ENCODE data around the gene HS3ST4.

Gene HS3ST4

GRCh38 chr16:25707553-25707952 is 15.8 kb downstream of the HS3ST4 start:
- TF ChIP-seq CTCF (conservative IDR thresholded peaks at IDR 0.05; ENCODE audit: low read depth): no peak
- POLR2A ChIA-PET (ENCODE audit: low non-redundant PET): no interaction called here
- DNase-seq (ENCODE audit: low spot score): no peak

GRCh38 chr16:25707982-25708583 is 16.3 kb downstream of the HS3ST4 start:
- DNase-seq (ENCODE audit: low spot score): no peak

More at GRCh38 chr16:25707553-25707952, 15.8 kb downstream of the HS3ST4 start:
- H3K27ac ChIP-seq: no peak overlapping the region
- CTCF ChIA-PET: no interaction called here

GRCh38 chr16:25709213-25709612 is 17.5 kb downstream of the HS3ST4 start:
- CTCF ChIA-PET: no interaction called here
- no peak for DNase-seq (ENCODE audit: low spot score)
- no peak for TF ChIP-seq CTCF (conservative IDR thresholded peaks at IDR 0.05; ENCODE audit: low read depth)
- POLR2A ChIA-PET (ENCODE audit: low non-redundant PET): no interaction called here
- no peak overlapping the region for H3K27ac ChIP-seq

More at GRCh38 chr16:25707982-25708583, 16.3 kb downstream of the HS3ST4 start:
- POLR2A ChIA-PET (ENCODE audit: low non-redundant PET): no interaction called here
- CTCF ChIA-PET: interaction anchor here (0.6 kb wide), 1 partner anchor 431 kb away, joined by 4 read pairs; no protein-coding TSS in a partner anchor
- TF ChIP-seq CTCF (conservative IDR thresholded peaks at IDR 0.05; ENCODE audit: low read depth): 0 out of 2 replicates have a peak, but pooled peaks have one; percentile 12
- H3K27ac ChIP-seq: no peak overlapping the region

- CTCF ChIA-PET: interaction anchor here (0.8 kb wide), 1 partner anchor 26 kb away, joined by 3 read pairs; no protein-coding TSS in a partner anchor
Measured at GRCh38 chr16:25713785-25714570, 22.2 kb downstream of the HS3ST4 start.

GRCh38 chr16:25716186-25716585 is 24.4 kb downstream of the HS3ST4 start:
- ChIA-PET POLR2A (ENCODE audit: low non-redundant PET) (no interaction called here), CTCF (interaction anchor here (0.6 kb wide), 2 partner anchors 49 to 416 kb away, joined by 4 read pairs; no protein-coding TSS in a partner anchor)
- no peak overlapping the region for H3K27ac ChIP-seq
- DNase-seq (ENCODE audit: low spot score): no peak
- TF ChIP-seq CTCF (conservative IDR thresholded peaks at IDR 0.05; ENCODE audit: low read depth): no peak

More at GRCh38 chr16:25713785-25714570, 22.2 kb downstream of the HS3ST4 start:
- no peak for TF ChIP-seq CTCF (conservative IDR thresholded peaks at IDR 0.05; ENCODE audit: low read depth)
- no peak for DNase-seq (ENCODE audit: low spot score)
- POLR2A ChIA-PET (ENCODE audit: low non-redundant PET): no interaction called here
- no peak overlapping the region for H3K27ac ChIP-seq

GRCh38 chr16:25721439-25721838 is 29.7 kb downstream of the HS3ST4 start:
- no peak overlapping the region for H3K27ac ChIP-seq
- no peak for DNase-seq (ENCODE audit: low spot score)
- POLR2A ChIA-PET (ENCODE audit: low non-redundant PET): no interaction called here
- no peak for TF ChIP-seq CTCF (conservative IDR thresholded peaks at IDR 0.05; ENCODE audit: low read depth)
- CTCF ChIA-PET: no interaction called here
